GM12878 (cell line): ENCODE results near the gene RSRC1. TPM values are rescaled to one million over a fixed set of nuclear protein-coding genes. Genes with fewer than 3 reads are reported as not detected.

ENCODE experiments used
- ATAC-seq: fragments of 200-7000 bp; cut with Tn5 transposase; 3 replicates; pipeline ENCODE4 v1.9.1; 2020; ENCODE audit warnings: mild to moderate bottlenecking, moderate library complexity
- BruUV-seq: library from RNA; stranded (reverse); fragments of 400-500 nt; replicated peaks from 2 replicates; lab custom pipeline; 2021; lab: Mats Ljungman, UMichigan
- CTCF ChIA-PET: fragments of 300-600 bp; sonication (Branson Sonifier 250); formaldehyde crosslinking; extraction: SDS; loops from one replicate; lab custom pipeline; 2021; ENCODE audit warnings: inconsistent platforms; lab: Yijun Ruan, JAX
- POLR2A ChIA-PET: fragments of 350-600 bp; formaldehyde crosslinking; extraction: SDS; loops from one replicate; lab custom pipeline; 2021; ENCODE audit warnings: inconsistent platforms; lab: Charles Lee
- RAD21 ChIA-PET: fragments of 300-600 bp; sonication (Branson Sonifier 250); formaldehyde crosslinking; loops from one replicate; lab custom pipeline; 2023; ENCODE audit warnings: antibody characterized with exemption; ENCODE audit not compliant: unreplicated experiment; lab: Charles Lee
- SMC1A ChIA-PET: fragments of 300-600 bp; sonication (Branson Sonifier 250); formaldehyde crosslinking; loops from one replicate; lab custom pipeline; 2023; ENCODE audit not compliant: unreplicated experiment, uncharacterized antibody; lab: Charles Lee
- DNase-seq: peaks from one replicate; pipeline ENCODE4 v3.0.0-alpha.2; 2011; ENCODE audit warnings: low read depth, low spot score
- FAIRE-seq: peaks from 3 replicates; lab custom pipeline; 2011; peaks lifted over from hg19 to GRCh38; lab: Jason Lieb, UNC
- H2AFZ ChIP-seq: 2 replicates; pipeline ENCODE4 v1.6.0; 2011; ENCODE audit warnings: low read depth, low read length, control low read depth; ENCODE audit not compliant: control insufficient read depth
- H3K27ac ChIP-seq: 2 replicates; pipeline ENCODE4 v1.5.1; 2011; ENCODE audit warnings: control low read depth; ENCODE audit not compliant: control insufficient read depth, insufficient read depth
- H3K27me3 ChIP-seq, 2 experiments: replicated peaks in 1 of 2; 2 replicates each; pipeline versions ENCODE4 v1.6.0 to v1.6.1; 2011; ENCODE audit warnings: low read length in 1 of 2; ENCODE audit not compliant: control insufficient read depth in 2 of 2, insufficient read depth in 2 of 2
- H3K36me3 ChIP-seq, 2 experiments: 2 replicates each; pipeline ENCODE4 v1.5.1; 2011; ENCODE audit warnings: low read length in 1 of 2; ENCODE audit not compliant: control insufficient read depth in 2 of 2, insufficient read depth in 2 of 2
- H3K4me1 ChIP-seq: 2 replicates; pipeline ENCODE4 v1.6.1; 2011; ENCODE audit warnings: mild to moderate bottlenecking, low read length, moderate library complexity, mixed read lengths; ENCODE audit not compliant: control insufficient read depth, insufficient read depth
- H3K4me2 ChIP-seq: 2 replicates; pipeline ENCODE4 v1.6.0; 2011; ENCODE audit warnings: control low read depth; ENCODE audit not compliant: control insufficient read depth, insufficient read depth
- H3K4me3 ChIP-seq: fragments of 200-600 bp; sonication (generic); 2 replicates; pipeline ENCODE4 v1.5.1; 2016
- H3K79me2 ChIP-seq: 2 replicates; pipeline ENCODE4 v1.6.0; 2011; ENCODE audit warnings: low read length; ENCODE audit not compliant: control insufficient read depth, insufficient read depth
- H3K9ac ChIP-seq: 2 replicates; pipeline ENCODE4 v1.8.0; 2011; ENCODE audit warnings: low read length, control low read depth, mixed read lengths; ENCODE audit not compliant: control insufficient read depth, insufficient read depth
- H3K9me3 ChIP-seq: replicated peaks from 3 replicates; pipeline ENCODE4 v1.5.1; 2011; ENCODE audit warnings: mild to moderate bottlenecking, low read length; ENCODE audit not compliant: control insufficient read depth, insufficient read depth
- H4K20me1 ChIP-seq: 2 replicates; pipeline ENCODE4 v1.6.0; 2011; ENCODE audit not compliant: control insufficient read depth, insufficient read depth
- BRCA1 ChIP-seq: IDR thresholded peaks from 2 replicates; pipeline ENCODE4 v1.6.1; 2011; ENCODE audit warnings: low read depth, low read length, improper control_type of control experiment
- EZH2 ChIP-seq: IDR thresholded peaks from 2 replicates; pipeline ENCODE4 v1.6.1; 2012; ENCODE audit warnings: low read depth, mild to moderate bottlenecking, control low read depth, inconsistent platforms, low read length, borderline replicate concordance; ENCODE audit not compliant: control insufficient read depth
- MLLT1 ChIP-seq: fragments of 450-650 bp; IDR thresholded peaks from 2 replicates; pipeline ENCODE4 v1.6.1; 2016; ENCODE audit warnings: mild to moderate bottlenecking
- NKRF ChIP-seq: fragments of 450-650 bp; conservative IDR thresholded peaks from 2 replicates; pipeline ENCODE4 v1.6.1; 2017; ENCODE audit warnings: mild to moderate bottlenecking, moderate library complexity
- NRF1 ChIP-seq: conservative IDR thresholded peaks from 2 replicates; pipeline ENCODE4 v1.6.1; 2011; ENCODE audit warnings: mild to moderate bottlenecking, low read depth, low read length, improper control_type of control experiment
- PRDM15 ChIP-seq: fragments of 450-650 bp; formaldehyde crosslinking; IDR thresholded peaks from 2 replicates; pipeline ENCODE4 v1.4.0; 2020; ENCODE audit warnings: mild to moderate bottlenecking, moderate library complexity
- RUNX3 ChIP-seq: IDR thresholded peaks from 2 replicates; pipeline ENCODE4 v1.6.1; 2012; ENCODE audit warnings: low read length, inconsistent platforms
- USF1 ChIP-seq: IDR thresholded peaks from 2 replicates; pipeline ENCODE4 v1.6.1; 2011; ENCODE audit warnings: borderline replicate concordance, low read depth, mild to moderate bottlenecking, moderate library complexity, mixed read lengths, low read length; ENCODE audit not compliant: insufficient read depth; ENCODE audit errors: extremely low read length
- ZNF24 ChIP-seq: fragments of 450-650 bp; IDR thresholded peaks from 2 replicates; pipeline ENCODE4 v1.6.1; 2017; ENCODE audit warnings: antibody characterized with exemption, mild to moderate bottlenecking
- WGBS: methylation state at CpG from one replicate; pipeline ENCODE4 v1.1.6; 2016; ENCODE audit warnings: low lambda C conversion rate; ENCODE audit not compliant: insufficient replicate concordance, insufficient coverage; ENCODE audit errors: missing lambda C conversion rate; 5-methylcytosine and 5-hydroxymethylcytosine counted together
- in situ Hi-C: fragments of 300-500 bp; cut with MboI; formaldehyde crosslinking; loops from 9 replicates; pipeline ENCODE4 v1.14.3; 2018; ENCODE audit warnings: mixed read lengths
- intact Hi-C: fragments of 100-400 bp; cut with micrococcal nuclease; formaldehyde crosslinking; loops from one replicate; pipeline ENCODE4 v1.14.2; 2022; ENCODE audit not compliant: unreplicated experiment
- polyA plus RNA-seq, 11 experiments: library from polyadenylated mRNA; depleted of rRNA in 4 of 11; unstranded in 6 of 11; stranded (reverse) in 5 of 11; fragments of >200 nt; fragmentation: Nextera tagmentation in 4 of 11; fragmentation: Illumina TruSeq in 1 of 11; extraction: Ambion mirVana in 4 of 11; extraction: Trizol in 1 of 11; gene quantifications; 1 replicate in 1 of 11; 2 replicates in 10 of 11; pipeline versions ENCODE4 v1.2.1 to v1.2.3, GENCODE V29; 2011 to 2016; ENCODE audit warnings: inconsistent platforms in 2 of 11, missing spikeins in 2 of 11, low read depth in 1 of 11
- total RNA-seq, 4 experiments: library from RNA; depleted of rRNA in 3 of 4; stranded (reverse); fragments of >200 nt in 3 of 4; fragmentation: Illumina TruSeq in 1 of 4; extraction: Trizol in 1 of 4; gene quantifications; 2 replicates each; pipeline versions ENCODE4 v1.2.1 to v1.2.3, GENCODE V29; 2013 to 2021

RSRC1 gene
- total and polyA plus RNA-seq, 10 of the 15 experiments (the other 5 are each of a cell fraction or from before 2014, with no cell fraction given) = 16.4 to 85.9 (median 42.0) TPM

- H4K20me1 ChIP-seq = no peaks in the 10 kb centered on the region
- SMC1A ChIA-PET = no interaction called here
- H3K4me1 ChIP-seq = no peaks in the 10 kb centered on the region
- RAD21 ChIA-PET = no interaction called here
- H3K9ac ChIP-seq = no peak overlapping the region
- H3K27ac ChIP-seq = no peak overlapping the region
- H3K9me3 ChIP-seq = no peaks in the 10 kb centered on the region
- DNase-seq (no peak), ATAC-seq (no peak), FAIRE-seq (no peak)
- BruUV-seq = no TSS peak
- in situ Hi-C loops = no loop called here
- POLR2A ChIA-PET = no interaction called here
- no peak for TF ChIP-seq ZNF24
- no peak for TF ChIP-seq USF1
- no peak for TF ChIP-seq MLLT1
- TF ChIP-seq NRF1 = no peak
- CTCF ChIA-PET = no interaction called here
- intact Hi-C loops = loop anchor here (10.0 kb wide), 1 partner anchor 468 kb away; no protein-coding TSS in a partner anchor
- no peaks in the 10 kb centered on the region for H3K36me3 ChIP-seq
- H2AFZ ChIP-seq = no peak overlapping the region
- H3K79me2 ChIP-seq = no peaks in the 10 kb centered on the region
- no peak overlapping the region for H3K4me2 ChIP-seq
- no peaks in the 10 kb centered on the region for H3K27me3 ChIP-seq
- no peak overlapping the region for H3K4me3 ChIP-seq
These were observed 37.1 kb upstream of the RSRC1 start for GRCh38 chr3:158072790-158073189.

- Histone ChIP-seq H2AFZ (no peak overlapping the region), H4K20me1 (no peaks in the 10 kb centered on the region), H3K4me3 (no peak overlapping the region), H3K36me3 (no peaks in the 10 kb centered on the region), H3K79me2 (no peaks in the 10 kb centered on the region), H3K9ac (no peak overlapping the region), H3K4me2 (no peak overlapping the region), H3K4me1 (no peaks in the 10 kb centered on the region), H3K27me3 (no peaks in the 10 kb centered on the region), H3K27ac (no peak overlapping the region), H3K9me3 (no peaks in the 10 kb centered on the region)
- SMC1A ChIA-PET = interaction anchor here (1.4 kb wide), 1 partner anchor 359 kb away, joined by 6 read pairs; no protein-coding TSS in a partner anchor
- BruUV-seq = no TSS peak
- DNase-seq (no peak), ATAC-seq (no peak), FAIRE-seq (no peak)
- in situ Hi-C loops (no loop called here), intact Hi-C loops (loop anchor here (10.0 kb wide), 1 partner anchor 470 kb away; no protein-coding TSS in a partner anchor)
- WGBS = 0% methylated on average over 1 of the region's 1 CpG
- CTCF ChIA-PET = no interaction called here
- POLR2A ChIA-PET = no interaction called here
- RAD21 ChIA-PET = no interaction called here
- no peak for TF ChIP-seq BRCA1
- no peak for TF ChIP-seq PRDM15 (CRISPR knock-in tag)
- TF ChIP-seq NKRF = no peak
- no peak for TF ChIP-seq EZH2
- no peak for TF ChIP-seq RUNX3
These were observed 35.3 kb upstream of the RSRC1 start for GRCh38 chr3:158074591-158074990.
